Gastrocnemius medialis (tissue), 4 donors: ENCODE measurements around the gene OST4. TPM values are rescaled to one million over a fixed set of nuclear protein-coding genes. Genes with fewer than 3 reads are reported as not detected.

Source experiments
- ATAC-seq, 2 donors: fragments of 150-250 bp; one replicate each; pipeline ENCODE4 v1.9.1; 2016
- DNase-seq, 2 donors: peaks; one replicate each; pipeline ENCODE4 v3.0.0-alpha.2; 2019
- H3K27ac ChIP-seq, 4 donors: fragments of 200-600 bp; sonication (generic); 1 replicate in 1 of 4; 2 replicates in 3 of 4; pipeline ENCODE4 v1.5.1; 2016 to 2018; ENCODE audit warnings: mild to moderate bottlenecking in 2 of 4, moderate library complexity in 1 of 4
- H3K27me3 ChIP-seq, 3 donors: fragments of 200-600 bp; sonication (generic) in 2 of 3; 1 replicate in 1 of 3; 2 replicates in 2 of 3; pipeline versions ENCODE4 v1.5.1 to v1.6.0; 2016 to 2019; ENCODE audit warnings: mild to moderate bottlenecking in 1 of 3, moderate library complexity in 1 of 3
- H3K36me3 ChIP-seq, 2 donors: fragments of 200-600 bp; sonication (generic) in 1 of 2; one replicate each; pipeline ENCODE4 v1.5.1; 2017 to 2018
- H3K4me1 ChIP-seq, 2 donors: fragments of 200-600 bp; sonication (generic) in 1 of 2; one replicate each; pipeline ENCODE4 v1.5.1; 2016 to 2017; ENCODE audit warnings: mild to moderate bottlenecking in 2 of 2
- H3K4me3 ChIP-seq, 4 donors: fragments of 200-600 bp; sonication (generic) in 3 of 4; 1 replicate in 1 of 4; 2 replicates in 3 of 4; pipeline ENCODE4 v1.5.1; 2016 to 2019; ENCODE audit warnings: mild to moderate bottlenecking in 2 of 4
- H3K9me3 ChIP-seq, 3 donors: fragments of 200-600 bp; sonication (generic) in 2 of 3; 1 replicate in 1 of 3; 2 replicates in 2 of 3; pipeline ENCODE4 v1.5.1; 2016 to 2019
- POLR2A ChIP-seq, 2 donors: fragments of 450-650 bp; IDR thresholded peaks; one replicate each; pipeline ENCODE4 v1.6.1; 2017; ENCODE audit warnings: antibody characterized with exemption in 2 of 2, mild to moderate bottlenecking in 2 of 2, moderate library complexity in 2 of 2
- in situ Hi-C, 4 donors: fragments of 200-750 bp; cut with MboI; loops; one replicate each; pipeline versions ENCODE4 v1.15.0 to v1.8.0; 2017; ENCODE audit warnings: low sequenced_read_pairs in 4 of 4
- intact Hi-C: fragments of 100-400 bp; cut with DNase I; formaldehyde crosslinking; loops from one replicate; pipeline ENCODE4 v1.15.1; 2023; ENCODE audit warnings: low total_unique reads
- total RNA-seq, 4 donors: library from RNA; depleted of rRNA; stranded (reverse); fragments of >200 nt; gene quantifications; one replicate each; pipeline versions ENCODE4 v1.1.0 to v1.2.3, GENCODE V29; 2016
- TF ChIP-seq, protein P1 (sequence below), 5 experiments: fragments of 450-650 bp in 3 of 5; fragments of 200-600 bp in 2 of 5; sonication (generic) in 2 of 5; IDR thresholded peaks in 4 of 5; conservative IDR thresholded peaks in 1 of 5; 1 replicate in 4 of 5; 2 replicates in 1 of 5; pipeline ENCODE4 v1.5.1; 2016 to 2019; ENCODE audit warnings: antibody characterized with exemption in 5 of 5, mild to moderate bottlenecking in 3 of 5, moderate library complexity in 3 of 5

Gene OST4
- total RNA-seq, 4 donors from 2014 or later: 191 to 283 (median 251) TPM

DNA sequence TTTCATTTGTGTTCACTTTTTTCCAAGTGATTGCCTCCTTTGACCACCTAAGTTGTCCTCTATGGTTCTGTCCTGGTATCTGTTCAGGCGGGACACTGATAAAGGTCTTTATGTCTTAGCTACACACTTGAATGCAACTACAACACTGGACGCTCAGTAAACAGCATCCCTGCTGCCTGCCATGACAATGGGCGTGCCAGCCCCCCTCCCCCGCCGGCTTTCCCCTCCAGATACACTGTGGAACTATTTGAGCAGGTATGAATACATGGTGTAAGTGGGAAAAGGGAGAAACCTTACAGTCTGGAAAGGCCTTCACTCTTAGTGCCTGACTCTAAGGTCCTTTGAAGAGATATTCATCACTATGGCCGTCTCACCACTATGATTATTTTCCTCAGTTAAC, 14.3 kb downstream of the OST4 start:
- peaks cover 2 to 3% of the 10 kb centered on the region in 2 donors for H3K4me1 ChIP-seq
- TF ChIP-seq, protein P1, sequence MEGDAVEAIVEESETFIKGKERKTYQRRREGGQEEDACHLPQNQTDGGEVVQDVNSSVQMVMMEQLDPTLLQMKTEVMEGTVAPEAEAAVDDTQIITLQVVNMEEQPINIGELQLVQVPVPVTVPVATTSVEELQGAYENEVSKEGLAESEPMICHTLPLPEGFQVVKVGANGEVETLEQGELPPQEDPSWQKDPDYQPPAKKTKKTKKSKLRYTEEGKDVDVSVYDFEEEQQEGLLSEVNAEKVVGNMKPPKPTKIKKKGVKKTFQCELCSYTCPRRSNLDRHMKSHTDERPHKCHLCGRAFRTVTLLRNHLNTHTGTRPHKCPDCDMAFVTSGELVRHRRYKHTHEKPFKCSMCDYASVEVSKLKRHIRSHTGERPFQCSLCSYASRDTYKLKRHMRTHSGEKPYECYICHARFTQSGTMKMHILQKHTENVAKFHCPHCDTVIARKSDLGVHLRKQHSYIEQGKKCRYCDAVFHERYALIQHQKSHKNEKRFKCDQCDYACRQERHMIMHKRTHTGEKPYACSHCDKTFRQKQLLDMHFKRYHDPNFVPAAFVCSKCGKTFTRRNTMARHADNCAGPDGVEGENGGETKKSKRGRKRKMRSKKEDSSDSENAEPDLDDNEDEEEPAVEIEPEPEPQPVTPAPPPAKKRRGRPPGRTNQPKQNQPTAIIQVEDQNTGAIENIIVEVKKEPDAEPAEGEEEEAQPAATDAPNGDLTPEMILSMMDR (IDR thresholded peaks at IDR 0.05 in 4 of 5, conservative IDR thresholded peaks at IDR 0.05 in 1 of 5): no peak
- no peak for TF ChIP-seq POLR2A (IDR thresholded peaks at IDR 0.05)
- ATAC-seq: no peak
- intact Hi-C loops: no loop called here
- H3K27ac ChIP-seq: no peak overlapping the region
- no peak overlapping the region for H3K4me3 ChIP-seq
- in situ Hi-C loops: no loop called here
- DNase-seq: no peak
- H3K36me3 ChIP-seq: peaks cover 0 to 44% of the 10 kb centered on the region in 2 donors
- no peaks in the 10 kb centered on the region for H3K9me3 ChIP-seq
- no peaks in the 10 kb centered on the region for H3K27me3 ChIP-seq

DNA sequence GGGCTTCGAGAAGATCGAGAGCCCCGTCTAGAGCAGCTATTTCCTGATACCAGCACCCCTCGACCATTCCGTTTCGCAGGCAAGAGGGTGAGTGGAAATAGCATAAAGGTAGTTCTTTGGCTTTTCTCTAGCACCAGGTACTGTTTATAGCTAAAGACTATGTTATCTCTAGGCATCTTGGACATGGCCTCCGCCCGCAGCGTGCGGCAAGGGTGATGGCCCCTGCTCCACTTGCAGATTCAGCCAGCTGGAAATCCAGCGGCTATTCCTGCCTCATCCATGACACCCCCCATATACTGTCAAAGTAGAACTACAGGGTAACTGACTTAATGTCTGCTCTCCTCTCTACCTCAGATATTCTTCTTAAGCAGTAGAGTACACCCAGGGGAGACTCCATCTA, 16.7 kb downstream of the OST4 start:
- Histone ChIP-seq H3K4me1 (peaks cover 5 to 9% of the 10 kb centered on the region in 2 donors), H3K4me3 (no peak overlapping the region), H3K27ac (no peak overlapping the region), H3K36me3 (peaks cover 0 to 44% of the 10 kb centered on the region in 2 donors), H3K9me3 (no peaks in the 10 kb centered on the region), H3K27me3 (no peaks in the 10 kb centered on the region)
- intact Hi-C loops (no loop called here), in situ Hi-C loops (no loop called here)
- no peak for DNase-seq
- ATAC-seq: no peak
- TF ChIP-seq, protein P1 (IDR thresholded peaks at IDR 0.05 in 4 of 5, conservative IDR thresholded peaks at IDR 0.05 in 1 of 5): no peak
- TF ChIP-seq POLR2A (IDR thresholded peaks at IDR 0.05): no peak

DNA sequence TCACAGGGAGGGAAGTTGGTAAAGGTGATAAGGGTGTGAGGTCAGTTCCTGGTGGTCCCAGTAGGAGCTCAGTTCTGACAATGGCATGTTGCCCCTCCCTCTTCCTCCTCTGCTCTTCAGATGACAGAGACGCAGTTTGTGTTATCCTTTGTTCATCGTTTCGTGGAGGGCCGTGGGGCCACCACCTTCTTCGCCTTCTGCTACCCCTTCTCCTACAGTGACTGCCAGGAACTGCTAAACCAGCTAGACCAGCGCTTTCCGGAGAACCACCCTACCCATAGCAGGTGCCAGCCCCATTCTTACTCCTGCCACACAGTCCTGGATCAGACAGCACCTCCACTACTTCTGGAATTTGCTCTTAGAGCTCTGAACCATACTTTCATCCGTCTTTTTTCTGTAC, 17.7 kb downstream of the OST4 start:
- peaks cover 11 to 13% of the 10 kb centered on the region in 2 donors for H3K4me1 ChIP-seq
- no peaks in the 10 kb centered on the region for H3K27me3 ChIP-seq
- H3K9me3 ChIP-seq: no peaks in the 10 kb centered on the region
- intact Hi-C loops (loop anchor here (2.0 kb wide), 1 partner anchor 17 kb away; the partner anchor contains the start of gene OST4), in situ Hi-C loops (no loop called here)
- H3K4me3 ChIP-seq: no peak overlapping the region
- no peak overlapping the region for H3K27ac ChIP-seq
- H3K36me3 ChIP-seq: peaks cover 0 to 41% of the 10 kb centered on the region in 2 donors
- ATAC-seq: no peak
- TF ChIP-seq, protein P1 (IDR thresholded peaks at IDR 0.05 in 4 of 5, conservative IDR thresholded peaks at IDR 0.05 in 1 of 5): no peak
- TF ChIP-seq POLR2A (IDR thresholded peaks at IDR 0.05): no peak
- no peak for DNase-seq

DNA sequence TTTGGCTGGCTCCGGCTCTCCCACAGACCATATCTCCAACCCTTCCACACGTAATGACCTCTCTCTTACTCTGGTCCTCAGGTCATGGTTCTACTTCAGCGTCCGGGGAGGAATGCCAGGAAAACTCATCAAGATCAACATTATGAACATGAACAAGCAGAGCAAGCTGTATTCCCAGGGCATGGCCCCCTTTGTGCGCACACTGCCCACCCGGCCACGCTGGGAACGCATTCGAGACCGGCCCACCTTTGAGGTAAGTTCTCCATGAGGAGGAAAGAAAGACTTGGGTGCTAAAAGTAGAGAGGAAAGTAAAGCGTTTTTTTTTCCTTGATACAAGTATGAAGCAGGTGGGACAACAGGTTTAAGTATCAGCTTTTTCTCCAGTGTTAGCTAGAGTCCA, 18.1 kb downstream of the OST4 start:
- intact Hi-C loops: loop anchor here (2.0 kb wide), 1 partner anchor 17 kb away; the partner anchor contains the start of gene OST4
- ATAC-seq: no peak

More for the DNA sequence above, 18.1 kb downstream of the OST4 start:
- no peak for DNase-seq
- Histone ChIP-seq H3K27me3 (no peaks in the 10 kb centered on the region), H3K36me3 (peaks cover 0 to 38% of the 10 kb centered on the region in 2 donors), H3K9me3 (no peaks in the 10 kb centered on the region), H3K4me1 (peaks cover 11 to 13% of the 10 kb centered on the region in 2 donors), H3K4me3 (no peak overlapping the region), H3K27ac (no peak overlapping the region)
- TF ChIP-seq, protein P1 (IDR thresholded peaks at IDR 0.05 in 4 of 5, conservative IDR thresholded peaks at IDR 0.05 in 1 of 5): no peak
- TF ChIP-seq POLR2A (IDR thresholded peaks at IDR 0.05): no peak
- in situ Hi-C loops: no loop called here
